OCI-LY1 (cell line): ENCODE measurements around the gene DYRK3.

Experiments used
- H2AFZ ChIP-seq: fragments of 200-600 bp; sonication (generic), shearing (Covaris generic); 2 replicates; pipeline ENCODE4 v1.6.0; 2014; ENCODE audit warnings: antibody characterized with exemption, mild to moderate bottlenecking, low read length
- H3F3A ChIP-seq: fragments of 200-600 bp; sonication (generic), shearing (Covaris generic); 2 replicates; pipeline ENCODE4 v1.6.0; 2014; ENCODE audit warnings: mild to moderate bottlenecking, antibody characterized with exemption, low read length, moderate library complexity; ENCODE audit not compliant: insufficient read depth
- H3K27ac ChIP-seq: fragments of 200-600 bp; sonication (generic); 2 replicates; pipeline ENCODE4 v1.5.1; 2014; ENCODE audit warnings: low read length, mixed run types, mild to moderate bottlenecking, low read depth; ENCODE audit not compliant: poor library complexity, severe bottlenecking
- H3K27me3 ChIP-seq: fragments of 200-600 bp; sonication (generic); 2 replicates; pipeline ENCODE4 v1.6.0; 2014; ENCODE audit warnings: antibody characterized with exemption, mild to moderate bottlenecking, low read length, moderate library complexity; ENCODE audit not compliant: insufficient read depth
- H3K36me3 ChIP-seq: fragments of 200-600 bp; sonication (generic); 2 replicates; pipeline ENCODE4 v1.6.1; 2014; ENCODE audit warnings: mild to moderate bottlenecking, antibody characterized with exemption, low read length, moderate library complexity, mixed read lengths; ENCODE audit not compliant: insufficient read depth
- H3K4me1 ChIP-seq: fragments of 200-600 bp; sonication (generic); 2 replicates; pipeline ENCODE4 v1.5.1; 2014; ENCODE audit warnings: mild to moderate bottlenecking, low read length, moderate library complexity; ENCODE audit not compliant: insufficient read depth, severe bottlenecking
- H3K4me2 ChIP-seq: fragments of 200-600 bp; sonication (generic), shearing (Covaris generic); 2 replicates; pipeline ENCODE4 v1.6.1; 2014; ENCODE audit warnings: low read length
- H3K4me3 ChIP-seq: fragments of 200-600 bp; sonication (generic); 2 replicates; pipeline ENCODE4 v1.5.1; 2014; ENCODE audit warnings: low read length, low read depth, mild to moderate bottlenecking, mixed read lengths; ENCODE audit not compliant: poor library complexity, severe bottlenecking
- H3K79me2 ChIP-seq: fragments of 200-600 bp; shearing (Covaris generic); 2 replicates; pipeline ENCODE4 v1.6.1; 2016; ENCODE audit warnings: mixed run types, low read length, mixed read lengths; ENCODE audit not compliant: insufficient read depth
- H3K9ac ChIP-seq: fragments of 200-600 bp; sonication (generic), shearing (Covaris generic); 2 replicates; pipeline ENCODE4 v1.6.1; 2014; ENCODE audit warnings: mild to moderate bottlenecking, low read length, mixed read lengths
- H3K9me2 ChIP-seq: fragments of 200-600 bp; sonication (generic), shearing (Covaris generic); 2 replicates; pipeline ENCODE4 v1.6.1; 2014; ENCODE audit warnings: low read depth, mild to moderate bottlenecking, low read length, mixed read lengths
- H3K9me3 ChIP-seq: fragments of 200-600 bp; shearing (Covaris generic); 2 replicates; pipeline ENCODE4 v1.6.1; 2014; ENCODE audit warnings: low read length, mixed read lengths
- H4K20me1 ChIP-seq: fragments of 200-600 bp; sonication (generic), shearing (Covaris generic); 2 replicates; pipeline ENCODE4 v1.6.0; 2016; ENCODE audit warnings: mild to moderate bottlenecking, low read length; ENCODE audit not compliant: insufficient read depth
- EZH2 ChIP-seq: fragments of 200-600 bp; sonication (generic), shearing (Covaris generic); IDR thresholded peaks from 2 replicates; pipeline ENCODE4 v1.8.0; 2017; ENCODE audit warnings: borderline replicate concordance, mixed run types, mild to moderate bottlenecking, antibody characterized with exemption, low read length, moderate library complexity, mixed read lengths
- TF ChIP-seq, protein P1 (sequence below): fragments of 200-600 bp; sonication (generic), shearing (Covaris generic); IDR thresholded peaks from 2 replicates; pipeline ENCODE4 v1.5.1; 2017; ENCODE audit warnings: mild to moderate bottlenecking, antibody characterized with exemption, low read length, moderate library complexity, mixed read lengths

DYRK3 gene

DNA sequence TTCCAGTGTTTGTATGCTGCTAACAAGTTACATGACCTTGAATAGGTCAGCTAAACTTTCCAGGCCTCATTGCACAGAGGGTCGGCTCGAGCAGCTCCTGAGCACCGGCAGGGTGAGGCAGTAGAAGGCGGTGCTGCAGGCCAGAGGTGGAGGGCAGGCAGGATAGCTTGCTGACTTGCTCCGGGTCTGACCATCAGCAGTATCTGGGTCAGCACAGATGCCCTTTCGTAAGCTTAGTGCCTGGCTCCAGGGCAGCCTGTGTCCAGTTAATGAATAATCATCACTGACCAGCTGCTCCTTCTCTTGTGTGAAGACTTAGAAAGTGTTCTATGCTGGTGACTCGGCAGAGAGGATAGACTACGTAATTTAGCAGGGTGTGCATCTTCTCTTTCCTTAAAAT is 56.3 kb downstream of the DYRK3 start:
- H3K79me2 ChIP-seq: no peaks in the 10 kb centered on the region
- no peak overlapping the region for H3K4me3 ChIP-seq
- no peaks in the 10 kb centered on the region for H3F3A ChIP-seq

DNA sequence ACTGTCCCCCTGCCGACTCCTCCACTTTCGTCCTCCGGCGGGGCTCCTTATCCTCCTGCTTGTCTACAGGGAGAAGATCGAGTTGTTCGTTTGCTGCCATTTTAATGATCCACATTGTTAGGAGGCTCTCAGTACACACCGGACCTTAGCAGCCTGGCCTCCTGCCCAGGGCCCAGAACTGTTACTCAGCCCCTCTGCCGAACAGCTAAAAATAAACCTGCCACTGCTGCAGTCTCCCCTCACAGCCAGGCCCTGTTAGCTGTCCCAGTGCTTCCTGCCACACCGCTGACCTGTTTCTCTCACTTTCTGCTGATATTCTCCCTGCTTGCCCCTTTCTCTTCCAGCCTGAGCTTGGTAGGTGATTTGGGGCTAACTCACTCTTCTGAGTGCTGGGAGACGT is 57.7 kb downstream of the DYRK3 start:
- Histone ChIP-seq H3K9me2 (no peaks in the 10 kb centered on the region), H3K27ac (no peak overlapping the region), H4K20me1 (no peaks in the 10 kb centered on the region), H3K4me2 (no peak overlapping the region), H2AFZ (no peak overlapping the region), H3K4me1 (no peaks in the 10 kb centered on the region), H3F3A (no peaks in the 10 kb centered on the region), H3K9me3 (no peaks in the 10 kb centered on the region), H3K79me2 (no peaks in the 10 kb centered on the region), H3K36me3 (peaks cover 4% of the 10 kb centered on the region; the same call in 1 of the 2 replicates), H3K4me3 (no peak overlapping the region), H3K27me3 (no peaks in the 10 kb centered on the region), H3K9ac (no peak overlapping the region)
- no peak for TF ChIP-seq EZH2
- TF ChIP-seq, protein P1, sequence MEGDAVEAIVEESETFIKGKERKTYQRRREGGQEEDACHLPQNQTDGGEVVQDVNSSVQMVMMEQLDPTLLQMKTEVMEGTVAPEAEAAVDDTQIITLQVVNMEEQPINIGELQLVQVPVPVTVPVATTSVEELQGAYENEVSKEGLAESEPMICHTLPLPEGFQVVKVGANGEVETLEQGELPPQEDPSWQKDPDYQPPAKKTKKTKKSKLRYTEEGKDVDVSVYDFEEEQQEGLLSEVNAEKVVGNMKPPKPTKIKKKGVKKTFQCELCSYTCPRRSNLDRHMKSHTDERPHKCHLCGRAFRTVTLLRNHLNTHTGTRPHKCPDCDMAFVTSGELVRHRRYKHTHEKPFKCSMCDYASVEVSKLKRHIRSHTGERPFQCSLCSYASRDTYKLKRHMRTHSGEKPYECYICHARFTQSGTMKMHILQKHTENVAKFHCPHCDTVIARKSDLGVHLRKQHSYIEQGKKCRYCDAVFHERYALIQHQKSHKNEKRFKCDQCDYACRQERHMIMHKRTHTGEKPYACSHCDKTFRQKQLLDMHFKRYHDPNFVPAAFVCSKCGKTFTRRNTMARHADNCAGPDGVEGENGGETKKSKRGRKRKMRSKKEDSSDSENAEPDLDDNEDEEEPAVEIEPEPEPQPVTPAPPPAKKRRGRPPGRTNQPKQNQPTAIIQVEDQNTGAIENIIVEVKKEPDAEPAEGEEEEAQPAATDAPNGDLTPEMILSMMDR: no peak

More for the DNA sequence above, 56.3 kb downstream of the DYRK3 start:
- Histone ChIP-seq H3K27ac (no peak overlapping the region), H3K27me3 (no peaks in the 10 kb centered on the region), H3K9ac (no peak overlapping the region), H3K4me1 (peaks cover 7% of the 10 kb centered on the region), H3K4me2 (no peak overlapping the region), H3K36me3 (no peaks in the 10 kb centered on the region), H3K9me2 (no peaks in the 10 kb centered on the region), H3K9me3 (no peaks in the 10 kb centered on the region), H4K20me1 (no peaks in the 10 kb centered on the region), H2AFZ (no peak overlapping the region)
- no peak for TF ChIP-seq EZH2
- TF ChIP-seq, protein P1: no peak

DNA sequence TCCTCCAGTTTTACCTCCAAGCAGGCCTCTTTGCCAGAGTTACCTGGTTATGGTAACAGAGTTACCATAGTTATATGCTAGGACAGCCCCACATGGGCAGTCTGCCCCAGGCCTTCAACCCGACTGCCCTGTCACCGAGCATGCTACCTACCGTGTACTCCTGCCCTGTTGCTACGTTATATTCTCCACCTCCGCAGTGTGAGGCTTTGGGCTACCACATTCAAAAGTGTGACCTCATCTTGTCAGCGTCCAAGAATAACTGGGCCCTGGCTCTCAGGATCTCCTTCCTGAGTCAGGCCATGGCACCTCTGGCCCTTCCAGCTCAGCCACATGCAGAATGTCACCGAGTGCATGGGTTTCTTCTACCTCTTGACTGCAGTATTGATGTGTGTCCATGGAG is 58.3 kb downstream of the DYRK3 start:
- Histone ChIP-seq H3K9me3 (no peaks in the 10 kb centered on the region), H3K9me2 (no peaks in the 10 kb centered on the region), H3K27ac (no peak overlapping the region), H3K4me1 (no peaks in the 10 kb centered on the region), H3F3A (no peaks in the 10 kb centered on the region), H3K9ac (no peak overlapping the region), H3K36me3 (peaks cover 4% of the 10 kb centered on the region; the same call in 1 of the 2 replicates), H3K4me2 (no peak overlapping the region), H2AFZ (no peak overlapping the region), H3K79me2 (no peaks in the 10 kb centered on the region), H3K27me3 (no peaks in the 10 kb centered on the region), H4K20me1 (no peaks in the 10 kb centered on the region; the same call in 1 of the 2 replicates), H3K4me3 (no peak overlapping the region)
- TF ChIP-seq, protein P1: no peak
- no peak for TF ChIP-seq EZH2
